ENCODE data around the gene CDK9.
"Not testable (repeated sequence)": the region's sequence is repeated elsewhere in the genome, so short reads cannot be mapped to it uniquely, and the experiment has no call there.

Gene CDK9

DNA sequence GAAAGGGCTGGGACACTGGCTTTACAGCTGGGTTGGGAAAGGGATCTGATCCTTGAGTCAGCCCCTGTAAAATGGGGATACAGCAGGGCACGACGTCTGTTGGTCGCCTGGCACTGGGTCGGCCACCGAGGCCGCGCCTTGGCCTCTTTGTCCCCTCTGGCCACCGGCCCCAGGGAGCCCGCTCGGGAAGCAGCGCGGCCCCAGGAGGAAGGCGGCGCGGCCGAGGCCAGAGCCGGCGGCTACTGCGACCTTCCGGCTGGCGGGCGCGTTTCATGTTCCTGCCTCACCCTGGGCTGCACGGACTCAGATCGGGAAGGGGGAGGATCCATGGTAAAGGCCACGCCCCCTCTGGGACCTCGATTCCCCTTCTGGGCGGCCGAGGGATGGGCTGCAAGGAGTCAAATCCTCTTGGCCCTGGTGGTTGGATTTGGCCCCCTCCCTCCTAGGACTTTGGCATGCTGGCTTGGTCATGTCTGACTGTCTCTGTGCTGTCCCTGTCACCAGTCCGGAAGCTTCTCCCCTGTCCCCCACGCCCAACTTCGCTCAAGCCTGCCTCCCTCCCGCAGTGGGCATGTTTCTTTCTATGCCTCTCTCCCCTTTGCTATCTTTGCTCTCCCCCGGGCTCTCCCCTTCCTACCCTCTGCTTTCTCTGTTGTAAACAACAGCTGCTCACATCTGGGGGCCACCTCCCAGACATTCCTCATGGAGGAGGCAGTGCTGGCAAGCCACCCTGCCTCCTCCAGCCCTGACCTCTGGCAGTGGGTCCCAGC lies 42.6 kb downstream of the CDK9 start:
- DNase-seq, result peak; percentile 73

DNA sequence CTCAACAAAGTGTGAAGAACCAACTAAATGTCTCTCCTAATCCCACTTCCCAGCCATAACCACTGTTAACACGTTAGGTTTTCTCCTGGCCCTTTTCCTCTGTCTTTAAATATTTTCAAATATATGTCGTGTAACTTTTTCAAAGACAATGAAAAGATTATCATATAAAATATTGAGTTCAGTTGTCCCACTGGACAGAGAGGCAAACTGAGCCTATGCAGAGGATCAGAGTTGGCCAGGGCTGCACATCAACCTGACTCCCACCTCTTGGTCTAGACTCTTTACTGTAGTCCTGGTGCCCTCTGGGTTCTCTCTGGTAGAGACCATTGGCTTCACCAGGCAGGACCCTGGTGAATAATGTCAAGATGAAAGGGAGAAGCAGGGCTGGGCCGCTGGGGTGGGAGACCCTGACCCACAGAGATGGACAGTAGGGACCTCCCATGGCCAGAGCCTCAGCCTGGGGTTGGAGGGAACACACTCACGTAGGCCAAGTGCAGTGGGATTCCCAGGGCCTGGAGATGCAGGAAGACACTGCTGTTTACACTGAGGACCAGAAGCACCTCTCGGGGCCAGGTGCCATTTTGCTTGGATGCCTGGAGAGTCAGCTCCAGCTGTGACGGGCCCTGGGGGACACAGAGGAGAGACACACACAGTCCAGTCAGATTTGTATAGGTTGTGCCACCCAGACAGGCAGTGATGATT lies 43.5 kb downstream of the CDK9 start:
- no peak for DNase-seq

GRCh38 chr9:127832248-127832647 lies 46.4 kb downstream of the CDK9 start:
- DNase-seq, result no peak

DNA sequence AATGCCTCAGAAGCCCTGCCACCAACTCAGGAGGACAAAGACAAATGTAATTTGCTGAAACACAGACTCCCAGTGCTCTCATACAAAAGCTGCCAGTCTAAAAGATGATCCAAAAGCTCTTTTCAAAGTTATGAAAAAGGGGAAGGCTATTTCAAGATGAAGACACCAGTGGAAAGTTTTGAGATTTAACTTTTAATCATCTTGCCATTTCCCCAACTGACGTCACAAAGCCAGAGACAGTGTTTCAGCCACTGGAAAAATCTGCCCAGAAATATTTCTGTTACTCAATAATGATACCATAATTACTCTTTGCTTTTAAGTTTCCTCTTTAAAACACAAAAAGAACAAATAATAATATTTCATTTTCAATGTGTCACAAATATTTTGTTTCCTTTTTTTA lies 47.7 kb downstream of the CDK9 start:
- DNase-seq, result no peak

GRCh38 chr9:127835991-127836516 lies 50.2 kb downstream of the CDK9 start:
- DNase-seq, result no peak

GRCh38 chr9:127836561-127836960 lies 50.7 kb downstream of the CDK9 start:
- not testable (repeated sequence) for DNase-seq

DNA sequence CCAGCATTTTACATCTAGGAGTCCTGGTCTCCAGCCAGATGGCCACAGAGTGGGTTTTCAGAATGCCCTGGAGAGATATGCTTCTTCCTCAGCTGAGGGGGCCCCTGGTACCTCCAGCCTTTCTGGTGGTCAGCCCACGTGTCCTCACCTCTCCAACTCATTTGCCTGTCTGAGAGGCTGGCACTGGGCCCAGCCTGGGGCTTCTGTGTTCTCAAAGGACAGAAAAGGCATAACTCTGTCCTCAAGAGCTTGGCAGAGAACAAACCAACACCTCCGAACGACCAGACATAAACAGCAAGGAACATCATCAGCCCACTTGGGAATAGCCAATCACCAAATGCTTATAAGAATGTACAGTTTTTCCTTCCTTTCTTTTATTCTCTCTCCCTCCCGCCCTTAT lies 51.5 kb downstream of the CDK9 start:
- no peak for DNase-seq

DNA sequence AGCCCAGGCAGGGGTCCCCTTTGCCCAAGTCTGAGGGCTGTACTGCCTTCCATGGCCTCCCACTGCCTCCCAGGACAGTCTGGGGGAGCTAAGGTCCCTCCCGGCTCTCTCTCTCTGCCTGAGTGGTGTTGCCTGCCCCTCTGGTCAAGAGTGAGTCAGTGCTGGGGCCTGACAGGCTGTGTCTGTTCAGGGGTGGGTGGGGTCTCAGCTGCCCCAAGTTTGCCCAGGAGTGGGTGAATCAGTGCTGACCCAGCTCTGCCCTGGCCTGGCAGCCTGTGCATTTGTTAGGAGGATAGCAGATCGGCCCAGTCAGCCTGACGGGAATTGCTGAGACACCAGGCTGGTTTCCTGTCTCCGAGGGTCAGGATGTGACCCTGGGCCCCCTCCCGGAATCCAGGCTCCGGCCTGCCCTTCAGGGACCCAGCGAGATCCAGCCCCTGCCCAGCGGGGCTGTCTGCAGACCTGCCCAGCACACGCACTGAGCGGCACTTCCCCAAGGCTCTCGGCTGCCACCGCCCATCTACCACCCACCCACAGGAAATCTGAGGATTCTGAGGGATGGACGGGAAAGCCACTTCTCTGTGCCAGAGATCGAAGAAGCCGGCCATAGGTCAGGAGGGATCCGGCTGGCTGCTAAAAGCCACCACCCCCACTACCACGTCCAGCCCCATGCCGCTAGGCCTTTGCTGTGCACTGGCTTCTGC lies 52.7 kb downstream of the CDK9 start:
- no peak for DNase-seq
